Type B pancreatic cell (in vitro differentiated cells): Measurements from ENCODE around the gene CYS1. TPM values are rescaled to one million over a fixed set of nuclear protein-coding genes. Genes with fewer than 3 reads are reported as not detected.
"Not testable (repeated sequence)": the region's sequence is repeated elsewhere in the genome, so short reads cannot be mapped to it uniquely, and the experiment has no call there.

Experiments
- DNase-seq: peaks from one replicate; pipeline ENCODE4 v3.0.0; 2021; ENCODE audit warnings: mixed read lengths; ENCODE audit not compliant: unreplicated experiment; ENCODE audit errors: extremely low spot score
- H3K27ac Mint-ChIP-seq: 2 replicates; pipeline ENCODE4 v1.8.0; 2021; ENCODE audit warnings: mild to moderate bottlenecking, mixed read lengths
- H3K27me3 Mint-ChIP-seq: 2 replicates; pipeline ENCODE4 v1.8.0; 2021; ENCODE audit warnings: mixed read lengths
- H3K36me3 Mint-ChIP-seq: 2 replicates; pipeline ENCODE4 v1.8.0; 2021; ENCODE audit warnings: mixed read lengths
- H3K4me1 Mint-ChIP-seq: one replicate; pipeline ENCODE4 v1.8.0; 2021; ENCODE audit warnings: mixed read lengths; ENCODE audit not compliant: unreplicated experiment
- H3K4me3 Mint-ChIP-seq: 2 replicates; pipeline ENCODE4 v1.8.0; 2021; ENCODE audit warnings: mild to moderate bottlenecking, mixed read lengths
- H3K9me3 Mint-ChIP-seq: 2 replicates; pipeline ENCODE4 v1.8.0; 2021; ENCODE audit warnings: mixed read lengths
- total RNA-seq: library from RNA; stranded (reverse); gene quantifications from 2 replicates; pipeline ENCODE4 v1.2.1, GENCODE V29; 2021; ENCODE audit warnings: low replicate concordance
- TF ChIP-seq, protein P1 (sequence below): fragments of 200-600 bp; sonication (generic); conservative IDR thresholded peaks from 2 replicates; pipeline ENCODE4 v1.5.0; 2021; ENCODE audit warnings: antibody characterized with exemption, mild to moderate bottlenecking

The CYS1 gene
- total RNA-seq, 1 donor from 2014 or later, result 0.94 TPM

DNA sequence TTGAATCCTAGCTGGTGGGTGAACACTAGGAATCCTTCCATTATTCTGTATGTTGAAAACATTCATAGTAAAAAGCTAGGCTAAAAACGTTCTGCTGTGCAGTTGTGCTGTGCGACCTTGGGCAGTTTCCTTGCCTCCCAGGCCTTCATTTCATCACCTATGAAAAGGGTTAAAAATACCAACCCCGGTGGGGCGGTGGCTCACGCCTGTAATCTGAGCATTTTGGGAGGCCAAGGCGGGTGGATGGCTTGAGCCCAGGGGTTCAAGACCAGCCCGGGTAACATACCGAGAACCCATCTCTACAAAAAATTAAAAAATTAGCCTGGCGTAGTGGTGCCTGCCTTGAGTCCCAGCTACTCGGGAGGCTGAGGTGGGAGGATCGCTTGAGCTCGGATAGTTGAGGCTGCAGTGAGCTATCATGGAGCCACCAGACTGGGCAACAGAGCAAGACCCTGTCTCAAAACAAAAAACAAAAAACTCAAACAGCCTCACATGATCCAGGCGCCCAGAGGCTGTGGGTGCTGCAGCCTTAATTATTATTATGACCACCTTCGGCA lies 39.5 kb upstream of the CYS1 start:
- DNase-seq, result no peak
- Mint-ChIP-seq H3K27me3 (no peaks in the 10 kb centered on the region), H3K4me1 (peaks cover 24% of the 10 kb centered on the region), H3K4me3 (peak overlapping the region; percentile 99), H3K36me3 (peaks cover under 1% of the 10 kb centered on the region), H3K9me3 (no peaks in the 10 kb centered on the region), H3K27ac (peak overlapping the region; percentile 94)
- TF ChIP-seq, protein P1, sequence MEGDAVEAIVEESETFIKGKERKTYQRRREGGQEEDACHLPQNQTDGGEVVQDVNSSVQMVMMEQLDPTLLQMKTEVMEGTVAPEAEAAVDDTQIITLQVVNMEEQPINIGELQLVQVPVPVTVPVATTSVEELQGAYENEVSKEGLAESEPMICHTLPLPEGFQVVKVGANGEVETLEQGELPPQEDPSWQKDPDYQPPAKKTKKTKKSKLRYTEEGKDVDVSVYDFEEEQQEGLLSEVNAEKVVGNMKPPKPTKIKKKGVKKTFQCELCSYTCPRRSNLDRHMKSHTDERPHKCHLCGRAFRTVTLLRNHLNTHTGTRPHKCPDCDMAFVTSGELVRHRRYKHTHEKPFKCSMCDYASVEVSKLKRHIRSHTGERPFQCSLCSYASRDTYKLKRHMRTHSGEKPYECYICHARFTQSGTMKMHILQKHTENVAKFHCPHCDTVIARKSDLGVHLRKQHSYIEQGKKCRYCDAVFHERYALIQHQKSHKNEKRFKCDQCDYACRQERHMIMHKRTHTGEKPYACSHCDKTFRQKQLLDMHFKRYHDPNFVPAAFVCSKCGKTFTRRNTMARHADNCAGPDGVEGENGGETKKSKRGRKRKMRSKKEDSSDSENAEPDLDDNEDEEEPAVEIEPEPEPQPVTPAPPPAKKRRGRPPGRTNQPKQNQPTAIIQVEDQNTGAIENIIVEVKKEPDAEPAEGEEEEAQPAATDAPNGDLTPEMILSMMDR, result no peak

DNA sequence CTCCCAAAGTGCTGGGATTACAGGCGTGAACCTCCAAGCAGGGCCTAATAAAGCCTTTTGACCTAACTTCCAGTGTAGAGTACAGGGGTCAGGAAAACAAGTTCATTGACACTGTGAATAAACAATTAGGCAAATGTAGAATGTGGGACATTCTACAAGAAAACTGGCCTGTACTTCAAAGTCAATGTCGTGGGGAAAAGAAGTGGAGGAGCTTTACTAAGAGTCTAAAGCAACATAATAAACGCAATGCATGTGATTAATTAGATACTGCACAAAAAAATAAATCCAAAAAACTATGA lies 38.8 kb upstream of the CYS1 start:
- Mint-ChIP-seq H3K36me3 (no peaks in the 10 kb centered on the region), H3K4me3 (peak overlapping the region; percentile 42), H3K27ac (no peak overlapping the region), H3K9me3 (no peaks in the 10 kb centered on the region), H3K4me1 (peaks cover 19% of the 10 kb centered on the region), H3K27me3 (no peaks in the 10 kb centered on the region)
- no peak for DNase-seq
- TF ChIP-seq, protein P1, result no peak

DNA sequence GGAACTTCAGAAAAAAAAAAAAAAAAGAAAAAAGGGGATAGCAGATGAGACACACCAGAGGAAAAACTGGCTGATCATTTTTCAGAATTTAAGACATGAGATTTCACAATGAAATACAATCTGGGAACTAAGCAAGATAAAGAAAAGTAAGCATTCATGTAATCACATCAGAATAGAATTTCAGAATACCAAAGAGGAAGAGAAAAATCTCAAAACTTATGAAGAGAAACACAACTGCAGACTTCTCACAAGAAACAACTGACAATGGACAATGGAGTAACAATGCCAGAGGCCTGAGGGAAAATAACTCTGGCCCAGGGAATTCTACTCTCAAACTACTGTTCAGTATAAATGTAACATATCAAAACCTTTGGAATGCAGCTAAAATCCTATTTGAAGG lies 29.1 kb upstream of the CYS1 start:
- no peak overlapping the region for H3K27ac Mint-ChIP-seq
- no peaks in the 10 kb centered on the region for H3K27me3 Mint-ChIP-seq
- no peak overlapping the region for H3K4me3 Mint-ChIP-seq
- peaks cover 7% of the 10 kb centered on the region for H3K9me3 Mint-ChIP-seq
- H3K4me1 Mint-ChIP-seq, result peaks cover 5% of the 10 kb centered on the region
- no peak for DNase-seq
- TF ChIP-seq, protein P1, result no peak
- peaks cover 5% of the 10 kb centered on the region for H3K36me3 Mint-ChIP-seq

DNA sequence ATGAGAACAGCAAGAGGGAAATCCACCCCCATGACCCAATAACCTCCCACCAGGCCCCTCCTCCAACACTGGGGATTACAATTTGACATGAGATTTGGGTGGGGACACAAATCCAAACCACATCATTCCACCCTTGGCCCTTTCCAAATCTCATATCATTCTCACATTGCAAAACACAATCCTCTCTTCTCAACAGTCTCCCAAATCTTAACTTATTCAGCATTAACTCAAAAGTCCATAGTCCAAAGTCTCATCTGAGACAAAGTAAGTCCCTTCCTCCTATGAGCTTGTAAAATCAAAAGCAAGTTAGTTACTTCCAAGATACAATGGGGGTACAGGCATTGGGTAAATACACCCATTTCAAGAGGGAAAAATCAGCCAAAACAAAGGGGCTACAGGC lies 24.7 kb upstream of the CYS1 start:
- not testable (repeated sequence) for DNase-seq, H3K27ac Mint-ChIP-seq, H3K4me1 Mint-ChIP-seq, H3K9me3 Mint-ChIP-seq, H3K27me3 Mint-ChIP-seq, H3K4me3 Mint-ChIP-seq, H3K36me3 Mint-ChIP-seq

DNA sequence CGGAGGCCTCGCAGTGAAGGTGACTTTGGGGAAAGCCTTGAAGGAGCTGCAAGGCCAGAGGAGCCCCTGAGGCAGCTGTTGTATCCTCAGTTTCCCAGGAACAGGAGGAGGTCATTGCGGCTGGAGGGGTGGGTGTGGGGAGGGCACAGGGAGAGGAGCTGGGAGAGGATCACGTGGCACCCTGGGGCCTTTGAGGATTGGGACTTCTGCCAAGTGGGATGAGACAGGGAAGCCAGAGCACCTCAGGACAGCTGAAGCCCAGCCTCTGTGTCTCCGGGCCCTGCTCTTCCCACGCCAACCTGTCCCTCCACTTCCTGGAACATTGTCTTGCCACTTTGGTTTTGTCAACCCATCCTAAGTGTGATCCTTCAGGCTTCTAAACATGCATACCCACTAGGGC lies 23.0 kb upstream of the CYS1 start:
- no peak overlapping the region for H3K4me3 Mint-ChIP-seq
- H3K36me3 Mint-ChIP-seq, result peaks cover 5% of the 10 kb centered on the region
- H3K27ac Mint-ChIP-seq, result no peak overlapping the region
- peaks cover 7% of the 10 kb centered on the region for H3K9me3 Mint-ChIP-seq
- H3K27me3 Mint-ChIP-seq, result no peaks in the 10 kb centered on the region
- no peaks in the 10 kb centered on the region for H3K4me1 Mint-ChIP-seq
- no peak for DNase-seq
- TF ChIP-seq, protein P1, result no peak

DNA sequence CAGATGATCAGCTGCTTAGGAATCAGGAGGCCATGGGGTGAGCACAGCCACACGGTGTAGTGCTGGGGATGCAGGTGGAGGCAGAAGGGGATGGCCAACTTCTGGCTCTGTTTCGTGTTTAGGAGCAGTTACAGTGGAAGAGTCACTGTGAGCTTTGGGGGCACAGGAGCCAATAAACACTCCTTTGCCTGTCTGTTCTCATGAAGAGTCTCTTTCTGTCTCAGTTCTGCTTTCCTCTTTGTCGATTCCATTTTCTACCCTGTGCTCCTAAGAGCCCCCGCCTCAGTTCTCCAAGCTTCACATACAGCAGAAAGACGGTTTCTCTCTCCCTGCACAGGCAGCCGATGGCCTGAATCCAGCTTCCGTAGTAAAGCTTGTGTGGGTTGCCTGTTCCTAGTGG lies 21.3 kb upstream of the CYS1 start:
- Mint-ChIP-seq H3K4me3 (no peak overlapping the region), H3K27me3 (no peaks in the 10 kb centered on the region), H3K4me1 (peaks cover 7% of the 10 kb centered on the region), H3K27ac (no peak overlapping the region), H3K9me3 (no peaks in the 10 kb centered on the region), H3K36me3 (no peaks in the 10 kb centered on the region)
- DNase-seq, result no peak
- TF ChIP-seq, protein P1, result no peak
